Upper lobe of right lung (tissue), 1 donor: ENCODE results near the gene APOC1. TPM values are rescaled to one million over a fixed set of nuclear protein-coding genes. Genes with fewer than 3 reads are reported as not detected.
A peak's percentile ranks its signal among the peaks of the same experiment; 100 is the strongest.
"Not testable (repeated sequence)": the region's sequence is repeated elsewhere in the genome, so short reads cannot be mapped to it uniquely, and the experiment has no call there.

Source experiments
- ATAC-seq: fragments of 200-7000 bp; cut with Tn5 transposase; one replicate; pipeline ENCODE4 v1.9.1; 2020; ENCODE audit warnings: mild to moderate bottlenecking, moderate library complexity
- DNase-seq: peaks from one replicate; pipeline ENCODE4 v3.0.0-alpha.2; 2020
- H3K27ac ChIP-seq: fragments of 200-600 bp; one replicate; pipeline ENCODE4 v1.8.0; 2022
- H3K27me3 ChIP-seq: fragments of 200-600 bp; one replicate; pipeline ENCODE4 v1.8.0; 2022; ENCODE audit warnings: mild to moderate bottlenecking
- H3K36me3 ChIP-seq: fragments of 200-600 bp; one replicate; pipeline ENCODE4 v1.8.0; 2022
- H3K4me1 ChIP-seq: fragments of 200-600 bp; one replicate; pipeline ENCODE4 v1.8.0; 2022
- H3K4me3 ChIP-seq: fragments of 200-600 bp; one replicate; pipeline ENCODE4 v1.8.0; 2022; ENCODE audit warnings: mild to moderate bottlenecking
- H3K9me3 ChIP-seq: fragments of 200-600 bp; one replicate; pipeline ENCODE4 v1.8.0; 2022
- CTCF ChIP-seq: fragments of 200-600 bp; IDR thresholded peaks from one replicate; pipeline ENCODE4 v1.8.0; 2022; ENCODE audit warnings: antibody characterized with exemption
- intact Hi-C: fragments of 100-400 bp; cut with DNase I; formaldehyde crosslinking; loops from one replicate; pipeline ENCODE4 v1.11.0; 2022
- long read RNA-seq: library from polyadenylated mRNA; unstranded; transcript quantifications from one replicate; pipeline ENCODE4 v2.0.0, GENCODE V29; 2021
- total RNA-seq: library from RNA; stranded (reverse); fragmentation: NEBNext Ultra II Directional; extraction: Animal tissue kit (Norgen Biotek cat#: 25700); gene quantifications from one replicate; pipeline ENCODE4 v1.2.1, GENCODE V29; 2021
- donor health status: DM: no; HTN: yes; CAD: no; lungs with severe emphysema.

APOC1 gene
- total RNA-seq = 558 TPM
- long read RNA-seq, transcript APOC1-208 (4 exons, 430 nt) = major isoform, 57 of 66 reads
- long read RNA-seq, partial matches to known transcripts = 3 of 66 reads
- long read RNA-seq, other reads (novel, unspliced or antisense) = 2 of 66 reads

GRCh38 chr19:44914433-44915206, at the start of gene APOC1:
APOC1 (plus strand) TSS chr19:44914608; CDS start chr19:44914892, 284 bp downstream.
- H3K27me3 ChIP-seq, H3K36me3 ChIP-seq, H3K9me3 ChIP-seq, H3K4me1 ChIP-seq, intact Hi-C loops: not testable (repeated sequence)
- Histone ChIP-seq H3K4me3 (peak within 1 kb of the TSS; percentile 57), H3K27ac (peak within 1 kb of the TSS; percentile 71)
- peak; percentile 88 for ATAC-seq
- DNase-seq = peak; percentile 92

- Histone ChIP-seq H3K27me3 (no peaks in the 10 kb centered on the region), H3K9me3 (no peaks in the 10 kb centered on the region), H3K27ac (no peak overlapping the region), H3K4me1 (peaks cover 7% of the 10 kb centered on the region), H3K36me3 (peaks cover 28% of the 10 kb centered on the region), H3K4me3 (no peak overlapping the region)
- ATAC-seq (no peak), DNase-seq (no peak)
- intact Hi-C loops = no loop called here
- TF ChIP-seq CTCF = no peak
Measured at GRCh38 chr19:44865196-44865767, 49.1 kb upstream of the APOC1 start.

- peaks cover 7% of the 10 kb centered on the region for H3K4me1 ChIP-seq
- H3K27me3 ChIP-seq = no peaks in the 10 kb centered on the region
- H3K27ac ChIP-seq = no peak overlapping the region
- no peak overlapping the region for H3K4me3 ChIP-seq
- DNase-seq (no peak), ATAC-seq (peak; percentile 26)
- intact Hi-C loops = no loop called here
- no peak for TF ChIP-seq CTCF
- no peaks in the 10 kb centered on the region for H3K9me3 ChIP-seq
- H3K36me3 ChIP-seq = peaks cover 34% of the 10 kb centered on the region
Measured at GRCh38 chr19:44866664-44867063, 47.7 kb upstream of the APOC1 start.

DNA sequence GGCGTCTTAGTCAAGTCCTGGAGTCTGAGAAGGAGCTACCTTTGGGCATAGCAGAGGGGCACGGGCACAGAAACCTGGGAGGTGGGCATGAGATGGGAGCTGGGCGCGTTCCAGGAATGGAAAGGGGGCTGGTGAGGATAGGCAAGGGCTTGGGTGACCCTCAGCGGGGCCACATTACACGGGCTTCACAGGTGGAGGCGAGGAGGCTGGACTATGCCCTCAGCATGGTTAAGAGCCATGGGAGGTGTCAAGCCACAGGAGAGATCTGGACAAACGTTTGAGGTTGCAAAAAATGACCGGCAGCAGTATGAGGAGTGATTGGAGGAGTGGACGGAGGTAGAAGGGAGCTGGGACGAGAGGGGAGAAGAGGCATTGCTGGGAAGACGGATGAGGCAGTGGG, 46.8 kb upstream of the APOC1 start:
- H3K36me3 ChIP-seq = peaks cover 43% of the 10 kb centered on the region
- no peaks in the 10 kb centered on the region for H3K9me3 ChIP-seq
- no peak for DNase-seq
- peaks cover 7% of the 10 kb centered on the region for H3K4me1 ChIP-seq
- no peak overlapping the region for H3K4me3 ChIP-seq
- intact Hi-C loops = no loop called here
- no peak overlapping the region for H3K27ac ChIP-seq
- no peaks in the 10 kb centered on the region for H3K27me3 ChIP-seq
- no peak for ATAC-seq
- TF ChIP-seq CTCF = no peak

- H3K27me3 ChIP-seq = no peaks in the 10 kb centered on the region
- H3K36me3 ChIP-seq = peaks cover 63% of the 10 kb centered on the region
- TF ChIP-seq CTCF = no peak
- H3K4me1 ChIP-seq = peaks cover 7% of the 10 kb centered on the region
- DNase-seq = peak; percentile 79
- intact Hi-C loops = no loop called here
- H3K27ac ChIP-seq = peak overlapping the region; percentile 24
- H3K9me3 ChIP-seq = no peaks in the 10 kb centered on the region
- peak; percentile 75 for ATAC-seq
- H3K4me3 ChIP-seq = no peak overlapping the region
Measured at GRCh38 chr19:44869733-44870470, 44.5 kb upstream of the APOC1 start.

GRCh38 chr19:44871809-44872208, 42.6 kb upstream of the APOC1 start:
- TF ChIP-seq CTCF = no peak
- DNase-seq (no peak), ATAC-seq (no peak)
- H3K27ac ChIP-seq = no peak overlapping the region
- no peaks in the 10 kb centered on the region for H3K9me3 ChIP-seq
- peaks cover 72% of the 10 kb centered on the region for H3K36me3 ChIP-seq
- H3K4me3 ChIP-seq = no peak overlapping the region
- H3K27me3 ChIP-seq = no peaks in the 10 kb centered on the region
- H3K4me1 ChIP-seq = peaks cover 7% of the 10 kb centered on the region
- intact Hi-C loops = no loop called here
